Fibroblast of villous mesenchyme (primary cell): ENCODE measurements around the gene FGFBP1. TPM values are rescaled to one million over a fixed set of nuclear protein-coding genes. Genes with fewer than 3 reads are reported as not detected.

Experiments used
- DNase-seq: peaks from one replicate; pipeline ENCODE4 v3.0.0-alpha.2; 2010; ENCODE audit warnings: low read depth
- H3K4me3 ChIP-seq: 2 replicates; pipeline ENCODE4 v1.5.1; 2011; ENCODE audit warnings: low read depth, mild to moderate bottlenecking, low read length
- total RNA-seq: library from RNA; depleted of rRNA; stranded (reverse); fragments of >200 nt; gene quantifications from 2 replicates; pipeline ENCODE4 v1.2.3, GENCODE V29; 2012
- TF ChIP-seq, protein P1 (sequence below): IDR thresholded peaks from 2 replicates; pipeline ENCODE4 v1.5.1; 2012; ENCODE audit warnings: low read depth, mild to moderate bottlenecking, low read length; ENCODE audit not compliant: insufficient read depth

Gene FGFBP1
- total RNA-seq, 1 donor: not detected

DNA sequence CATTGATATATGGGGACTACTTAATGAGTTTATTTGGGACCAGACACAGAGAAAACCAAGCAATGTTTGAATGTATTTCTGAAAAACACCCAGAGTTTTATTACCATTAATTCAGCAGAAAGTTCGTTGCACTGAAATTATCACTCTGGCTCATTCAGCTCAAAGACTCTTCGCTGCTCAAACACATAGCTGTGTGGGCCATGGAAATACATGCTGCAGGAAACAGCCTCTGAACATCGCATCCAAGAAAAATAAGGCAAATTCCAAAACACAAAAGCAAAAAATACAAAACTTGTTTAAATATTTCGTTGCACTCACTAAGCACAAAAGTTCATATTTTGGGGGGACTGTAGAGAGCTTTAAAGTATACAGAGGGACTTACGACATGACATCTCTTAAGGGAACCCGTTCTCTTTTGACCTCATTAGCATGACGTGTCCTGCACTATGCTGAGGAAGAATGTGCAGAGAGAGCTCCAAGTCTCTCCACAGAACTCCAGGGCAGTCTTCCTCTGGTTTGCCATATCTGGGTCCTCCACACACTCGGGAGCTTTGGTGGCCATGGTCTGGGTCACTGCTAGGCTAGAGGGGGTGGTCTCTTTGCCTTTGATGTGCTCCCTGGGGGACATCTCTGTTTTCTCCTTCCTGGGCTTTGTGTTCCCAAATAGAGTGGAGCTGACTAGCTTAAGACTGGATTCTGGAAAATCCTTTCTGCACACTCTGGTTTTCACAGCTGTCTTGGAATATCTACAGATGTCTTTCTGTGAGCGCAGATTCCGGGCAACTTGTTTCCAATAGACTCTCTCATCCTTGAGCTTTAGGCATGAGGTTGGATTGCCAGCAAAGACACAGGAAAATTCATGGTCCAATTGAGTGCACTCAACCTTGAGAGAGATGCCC is 2.8 kb downstream of the FGFBP1 start:
- H3K4me3 ChIP-seq: no peak overlapping the region
- TF ChIP-seq, protein P1, sequence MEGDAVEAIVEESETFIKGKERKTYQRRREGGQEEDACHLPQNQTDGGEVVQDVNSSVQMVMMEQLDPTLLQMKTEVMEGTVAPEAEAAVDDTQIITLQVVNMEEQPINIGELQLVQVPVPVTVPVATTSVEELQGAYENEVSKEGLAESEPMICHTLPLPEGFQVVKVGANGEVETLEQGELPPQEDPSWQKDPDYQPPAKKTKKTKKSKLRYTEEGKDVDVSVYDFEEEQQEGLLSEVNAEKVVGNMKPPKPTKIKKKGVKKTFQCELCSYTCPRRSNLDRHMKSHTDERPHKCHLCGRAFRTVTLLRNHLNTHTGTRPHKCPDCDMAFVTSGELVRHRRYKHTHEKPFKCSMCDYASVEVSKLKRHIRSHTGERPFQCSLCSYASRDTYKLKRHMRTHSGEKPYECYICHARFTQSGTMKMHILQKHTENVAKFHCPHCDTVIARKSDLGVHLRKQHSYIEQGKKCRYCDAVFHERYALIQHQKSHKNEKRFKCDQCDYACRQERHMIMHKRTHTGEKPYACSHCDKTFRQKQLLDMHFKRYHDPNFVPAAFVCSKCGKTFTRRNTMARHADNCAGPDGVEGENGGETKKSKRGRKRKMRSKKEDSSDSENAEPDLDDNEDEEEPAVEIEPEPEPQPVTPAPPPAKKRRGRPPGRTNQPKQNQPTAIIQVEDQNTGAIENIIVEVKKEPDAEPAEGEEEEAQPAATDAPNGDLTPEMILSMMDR: no peak
- DNase-seq: no peak

DNA sequence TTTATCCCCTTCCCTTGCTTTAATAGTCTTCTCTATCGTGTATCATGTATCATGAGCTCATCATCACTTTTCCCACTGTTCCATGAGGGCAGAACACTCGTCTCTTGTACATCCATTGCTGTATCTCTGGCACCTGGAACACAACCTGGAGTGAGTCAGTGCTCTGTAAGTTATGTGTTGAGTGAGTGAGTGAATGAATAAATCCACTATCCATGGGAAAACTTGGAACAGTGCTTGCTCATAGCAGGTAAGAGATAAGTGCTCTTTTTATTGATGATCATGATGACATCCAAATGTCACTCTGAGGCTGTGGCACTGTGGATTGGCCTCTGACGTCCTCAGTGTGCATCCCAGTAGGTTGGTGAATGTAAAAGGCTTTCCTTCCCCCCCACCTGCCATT is 4.3 kb downstream of the FGFBP1 start:
- no peak overlapping the region for H3K4me3 ChIP-seq
- DNase-seq: no peak
- TF ChIP-seq, protein P1: no peak

DNA sequence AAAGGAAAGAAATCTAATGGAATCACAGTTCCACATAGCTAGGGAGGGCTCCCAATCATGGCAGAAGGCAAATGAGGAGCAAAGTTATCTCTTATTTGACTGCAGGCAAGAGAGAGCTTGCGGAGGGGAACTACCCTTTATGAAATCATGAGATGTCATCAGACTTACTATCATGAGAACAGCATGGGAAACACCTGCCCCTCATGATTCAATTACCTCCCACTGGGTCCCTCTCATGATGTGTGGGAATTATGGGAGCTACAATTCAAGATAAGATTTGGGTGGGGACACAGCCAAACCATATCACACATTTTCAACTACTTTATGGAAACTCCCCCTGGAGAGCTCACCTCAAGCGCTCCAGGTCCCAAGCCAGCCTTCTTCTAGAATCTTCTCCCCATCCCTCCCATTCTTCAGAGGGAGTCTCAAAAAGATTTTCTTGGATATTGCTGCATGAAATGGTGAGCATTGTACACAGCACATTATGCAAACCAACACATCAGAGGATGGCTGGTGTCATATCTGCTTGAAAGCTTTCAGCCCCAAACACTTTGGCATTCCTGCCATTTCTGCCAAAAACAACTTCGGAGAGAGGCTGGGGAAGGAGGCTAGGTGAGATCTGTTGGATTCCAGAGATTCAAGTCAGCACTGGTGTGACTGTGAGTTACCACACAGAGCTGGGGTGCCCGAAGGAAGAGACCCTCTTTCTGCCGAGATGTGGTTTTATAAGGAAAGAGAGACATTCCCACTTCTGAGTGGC is 6.9 kb downstream of the FGFBP1 start:
- TF ChIP-seq, protein P1: no peak
- no peak for DNase-seq
- H3K4me3 ChIP-seq: no peak overlapping the region

DNA sequence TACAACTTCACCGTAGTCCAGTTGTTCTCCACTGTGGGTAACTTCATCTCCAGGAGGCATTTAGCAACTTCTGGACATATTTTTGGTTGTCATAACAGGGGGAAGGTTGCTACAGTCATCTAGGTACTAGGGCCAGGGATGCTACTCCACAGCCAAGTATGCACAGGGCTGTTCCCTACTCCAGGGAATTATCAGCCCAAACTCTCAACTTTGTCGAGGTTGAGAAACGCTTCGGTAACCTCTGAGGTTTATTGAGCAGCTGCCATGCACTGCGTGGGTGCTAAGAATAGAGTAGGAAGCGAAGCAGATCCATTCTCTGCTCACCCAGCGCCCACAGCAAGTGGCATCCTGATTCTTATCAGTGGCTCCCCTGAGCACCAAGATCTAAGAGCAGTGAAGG is 8.2 kb downstream of the FGFBP1 start:
- no peak overlapping the region for H3K4me3 ChIP-seq
- TF ChIP-seq, protein P1: no peak
- no peak for DNase-seq

DNA sequence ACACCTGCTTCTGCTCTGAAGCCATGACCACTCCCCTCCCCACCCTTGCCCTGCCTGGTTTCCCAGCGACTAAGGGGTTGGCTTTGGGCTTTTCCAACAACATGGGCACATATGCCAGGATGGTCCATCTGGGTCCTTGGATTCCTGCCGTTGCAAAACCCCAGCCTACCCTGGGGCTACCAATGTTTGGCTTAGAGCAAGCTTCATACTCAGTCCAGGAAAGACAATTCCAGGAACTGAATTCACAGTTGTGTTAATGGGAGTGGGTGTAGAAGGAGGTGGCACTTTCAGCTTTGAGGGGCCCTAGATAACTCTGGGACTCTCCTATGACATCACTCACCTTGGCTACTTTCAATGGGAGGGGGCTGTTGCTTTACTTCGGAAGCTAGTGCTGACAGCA is 9.0 kb downstream of the FGFBP1 start:
- TF ChIP-seq, protein P1: no peak
- H3K4me3 ChIP-seq: no peak overlapping the region
- DNase-seq: no peak

DNA sequence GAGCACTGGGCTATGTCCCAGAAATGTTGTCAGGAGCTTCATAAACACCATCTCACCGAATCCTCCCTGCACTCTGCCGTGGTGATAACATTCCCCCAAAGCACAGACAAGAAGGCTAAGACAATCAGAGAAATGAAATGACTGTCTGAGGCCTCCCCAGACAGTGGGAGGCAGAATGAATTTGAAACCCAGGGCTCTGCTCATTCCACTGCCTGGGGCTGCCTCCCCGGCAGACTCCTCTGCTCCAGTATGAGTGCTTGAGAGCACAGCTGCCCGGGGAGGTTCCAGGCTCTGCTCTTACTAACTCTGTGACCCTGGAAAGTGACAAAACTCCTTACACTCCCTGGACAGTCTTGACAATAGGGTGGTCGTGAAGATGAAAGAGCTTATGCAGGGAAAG is 9.7 kb downstream of the FGFBP1 start:
- no peak for DNase-seq
- no peak overlapping the region for H3K4me3 ChIP-seq
- TF ChIP-seq, protein P1: no peak
